ENCODE results near the gene DYRK1B.

- no peak for TF ChIP-seq CTCF (IDR thresholded peaks at IDR 0.05)
- TF ChIP-seq POLR2A (IDR thresholded peaks at IDR 0.05), result no peak
Observed at GRCh38 chr19:39807846-39808364, 26.1 kb downstream of the DYRK1B start.

All from Peyer's patch (tissue), 4 donors.